ENCODE measurements around the gene GDPD1. TPM values are rescaled to one million over a fixed set of nuclear protein-coding genes. Genes with fewer than 3 reads are reported as not detected.

The GDPD1 gene
- total RNA-seq, 2 donors from 2014 or later = 3.8 to 5.6 TPM

- H3K4me3 ChIP-seq = no peak overlapping the region
- H3K4me1 ChIP-seq (replicated peaks) = no peaks in the 10 kb centered on the region
- TF ChIP-seq POLR2AphosphoS5 (IDR thresholded peaks at IDR 0.05) (no peak), POLR2A (IDR thresholded peaks at IDR 0.05) (no peak), CTCF (IDR thresholded peaks at IDR 0.05) (no peak)
- intact Hi-C loops (cut with DNase I) = no loop called here
- H3K27ac ChIP-seq = no peak overlapping the region
- H3K27me3 ChIP-seq (replicated peaks; ENCODE audit: insufficient read depth) = no peaks in the 10 kb centered on the region
- 92% methylated on average over 4 of the region's 4 CpGs for WGBS
- H3K36me3 ChIP-seq = no peaks in the 10 kb centered on the region
- no peaks in the 10 kb centered on the region for H3K9me3 ChIP-seq
- DNase-seq (ENCODE audit: low spot score) = no peak
These were observed 56.7 kb downstream of the GDPD1 start for GRCh38 chr17:59277031-59277430.

GRCh38 chr17:59278406-59278805 is 58.1 kb downstream of the GDPD1 start:
- 86% methylated on average over 4 of the region's 4 CpGs for WGBS
- Histone ChIP-seq H3K36me3 (no peaks in the 10 kb centered on the region), H3K9me3 (no peaks in the 10 kb centered on the region), H3K4me1 (replicated peaks) (no peaks in the 10 kb centered on the region), H3K27me3 (replicated peaks; ENCODE audit: insufficient read depth) (no peaks in the 10 kb centered on the region), H3K4me3 (no peak overlapping the region), H3K27ac (no peak overlapping the region)
- intact Hi-C loops (cut with DNase I) = no loop called here
- no peak for TF ChIP-seq CTCF (IDR thresholded peaks at IDR 0.05)
- no peak for TF ChIP-seq POLR2AphosphoS5 (IDR thresholded peaks at IDR 0.05)
- TF ChIP-seq POLR2A (IDR thresholded peaks at IDR 0.05) = no peak
- DNase-seq (ENCODE audit: low spot score) = no peak

- no peaks in the 10 kb centered on the region for H3K27me3 ChIP-seq (replicated peaks; ENCODE audit: insufficient read depth)
- H3K4me1 ChIP-seq (replicated peaks) = no peaks in the 10 kb centered on the region
- TF ChIP-seq POLR2A (IDR thresholded peaks at IDR 0.05) = no peak
- 69% methylated on average over 4 of the region's 4 CpGs for WGBS
- no peaks in the 10 kb centered on the region for H3K36me3 ChIP-seq
- no peak for DNase-seq (ENCODE audit: low spot score)
- H3K27ac ChIP-seq = no peak overlapping the region
- no peak overlapping the region for H3K4me3 ChIP-seq
- intact Hi-C loops (cut with DNase I) = no loop called here
- no peaks in the 10 kb centered on the region for H3K9me3 ChIP-seq
These were observed 64.0 kb downstream of the GDPD1 start for GRCh38 chr17:59284317-59284716.

- intact Hi-C loops (cut with DNase I) = no loop called here
- Histone ChIP-seq H3K27me3 (replicated peaks; ENCODE audit: insufficient read depth) (no peaks in the 10 kb centered on the region), H3K9me3 (no peaks in the 10 kb centered on the region), H3K4me3 (no peak overlapping the region), H3K36me3 (no peaks in the 10 kb centered on the region), H3K27ac (no peak overlapping the region), H3K4me1 (replicated peaks) (no peaks in the 10 kb centered on the region)
- DNase-seq (ENCODE audit: low spot score) = no peak
- WGBS = 80% methylated on average over 1 of the region's 1 CpG
- no peak for TF ChIP-seq POLR2A (IDR thresholded peaks at IDR 0.05)
- no peak for TF ChIP-seq POLR2AphosphoS5 (IDR thresholded peaks at IDR 0.05)
- no peak for TF ChIP-seq CTCF (IDR thresholded peaks at IDR 0.05)
These were observed 67.1 kb downstream of the GDPD1 start for GRCh38 chr17:59287452-59287851.

GRCh38 chr17:59287891-59288290 is 67.6 kb downstream of the GDPD1 start:
- Histone ChIP-seq H3K4me3 (no peak overlapping the region), H3K4me1 (replicated peaks) (no peaks in the 10 kb centered on the region), H3K27ac (no peak overlapping the region), H3K27me3 (replicated peaks; ENCODE audit: insufficient read depth) (no peaks in the 10 kb centered on the region), H3K9me3 (no peaks in the 10 kb centered on the region), H3K36me3 (no peaks in the 10 kb centered on the region)
- TF ChIP-seq POLR2AphosphoS5 (IDR thresholded peaks at IDR 0.05) = no peak
- no peak for TF ChIP-seq POLR2A (IDR thresholded peaks at IDR 0.05)
- TF ChIP-seq CTCF (IDR thresholded peaks at IDR 0.05) = no peak
- intact Hi-C loops (cut with DNase I) = no loop called here
- DNase-seq (ENCODE audit: low spot score) = no peak
- 83% methylated on average over 3 of the region's 3 CpGs for WGBS

Measured in prostate gland (tissue), 2 donors.